ENCODE measurements around the gene ALAS1.

DNA sequence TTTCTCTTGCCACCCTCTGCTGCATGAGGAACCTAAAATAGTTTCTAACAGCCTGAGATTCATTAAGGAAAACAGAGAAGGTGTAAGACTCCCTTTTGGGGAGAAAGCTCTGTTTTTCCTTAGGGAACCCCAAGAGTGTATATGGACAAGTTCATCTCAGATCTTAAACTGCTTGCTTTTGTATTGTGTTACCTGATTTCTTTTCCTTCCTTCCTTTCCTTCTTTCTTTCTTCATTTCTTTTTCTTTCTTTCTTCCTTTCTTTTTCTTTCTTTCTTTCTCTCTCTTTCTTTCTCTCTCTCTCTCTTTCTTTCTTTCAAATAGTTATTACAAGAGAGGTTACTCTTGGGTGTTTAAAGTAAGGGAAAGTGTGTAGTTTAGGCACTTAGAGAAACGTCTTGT lies 38.5 kb upstream of the ALAS1 start:
- TF ChIP-seq ZFP69B (tag by site-specific recombination; IDR thresholded peaks at IDR 0.05): no peak
- no peak for TF ChIP-seq ZNF146 (tag by site-specific recombination; IDR thresholded peaks at IDR 0.05)
- TF ChIP-seq CTCF (tag by site-specific recombination; IDR thresholded peaks at IDR 0.05): no peak
- no peak for TF ChIP-seq ZNF239 (tag by site-specific recombination; IDR thresholded peaks at IDR 0.05)
- TF ChIP-seq ZBTB44 (tag by site-specific recombination; IDR thresholded peaks at IDR 0.05): no peak
